A673 (cell line): ENCODE data around the gene MIER2. TPM values are rescaled to one million over a fixed set of nuclear protein-coding genes. Genes with fewer than 3 reads are reported as not detected.

Source experiments
- BruUV-seq: library from RNA; stranded (reverse); fragments of 400-500 nt; replicated peaks from 2 replicates; lab custom pipeline; 2021; lab: Mats Ljungman, UMichigan
- CTCF ChIA-PET: fragments of 300-600 bp; sonication (Branson Sonifier 250); formaldehyde crosslinking; loops from one replicate; lab custom pipeline; 2022; ENCODE audit warnings: antibody characterized with exemption; lab: Charles Lee
- POLR2A ChIA-PET: fragments of 300-600 bp; sonication (Branson Sonifier 250); formaldehyde crosslinking; loops from one replicate; lab custom pipeline; 2022; ENCODE audit warnings: antibody characterized with exemption; ENCODE audit not compliant: low non-redundant PET; lab: Charles Lee
- DNase-seq: peaks from one replicate; pipeline ENCODE4 v3.0.0-alpha.2; 2015; ENCODE audit warnings: low spot score
- H3K27ac ChIP-seq: fragments of 200-600 bp; sonication (generic); 2 replicates; pipeline ENCODE4 v1.5.1; 2016; ENCODE audit warnings: mixed run types, low read depth, mild to moderate bottlenecking, mixed read lengths, antibody characterized with exemption, low read length; ENCODE audit not compliant: poor library complexity, severe bottlenecking
- H3K27me3 ChIP-seq: fragments of 200-600 bp; sonication (generic); replicated peaks from 2 replicates; pipeline ENCODE4 v1.6.1; 2017; ENCODE audit warnings: mixed run types, low read depth, mild to moderate bottlenecking, mixed read lengths, antibody characterized with exemption, low read length; ENCODE audit not compliant: insufficient read depth, poor library complexity
- H3K36me3 ChIP-seq: fragments of 200-600 bp; sonication (generic); 2 replicates; pipeline ENCODE4 v1.6.1; 2016; ENCODE audit warnings: mixed run types, mild to moderate bottlenecking, mixed read lengths, antibody characterized with exemption, low read length; ENCODE audit not compliant: insufficient read depth, poor library complexity, severe bottlenecking
- H3K4me1 ChIP-seq: fragments of 200-600 bp; sonication (generic); 2 replicates; pipeline ENCODE4 v1.6.1; 2017; ENCODE audit warnings: mixed run types, mild to moderate bottlenecking, mixed read lengths, antibody characterized with exemption, low read length; ENCODE audit not compliant: insufficient read depth, poor library complexity, severe bottlenecking
- H3K4me3 ChIP-seq: fragments of 200-600 bp; sonication (generic); 2 replicates; pipeline ENCODE4 v1.5.1; 2016; ENCODE audit warnings: low read depth, mixed run types, mild to moderate bottlenecking, mixed read lengths, low read length; ENCODE audit not compliant: poor library complexity, severe bottlenecking
- H3K9me3 ChIP-seq: fragments of 200-600 bp; sonication (generic); 2 replicates; pipeline ENCODE4 v1.6.1; 2016; ENCODE audit warnings: mixed run types, low read depth, mild to moderate bottlenecking, mixed read lengths, antibody characterized with exemption, low read length; ENCODE audit not compliant: poor library complexity, severe bottlenecking
- CTCF ChIP-seq: fragments of 300-800, 200-600 bp; sonication (generic); conservative IDR thresholded peaks from 2 replicates; pipeline ENCODE4 v1.5.1; 2017; ENCODE audit warnings: low read depth, mild to moderate bottlenecking, antibody characterized with exemption, low read length, moderate library complexity, mixed read lengths
- EZH2 ChIP-seq: fragments of 200-600 bp; sonication (generic); IDR thresholded peaks from 2 replicates; pipeline ENCODE4 v1.6.1; 2017; ENCODE audit warnings: borderline replicate concordance, low read depth, mild to moderate bottlenecking, mixed read lengths, antibody characterized with exemption, low read length; ENCODE audit not compliant: poor library complexity, severe bottlenecking
- intact Hi-C: fragments of 100-400 bp; cut with micrococcal nuclease; formaldehyde crosslinking; loops from one replicate; pipeline ENCODE4 v1.10.0; 2022; ENCODE audit not compliant: unreplicated experiment
- total RNA-seq: library from RNA; stranded (reverse); gene quantifications from 2 replicates; pipeline ENCODE4 v1.2.3, GENCODE V29; 2021

The MIER2 gene
- total RNA-seq, 1 experiment from 2014 or later: 47.8 TPM

GRCh38 chr19:364496-365287, 20.1 kb upstream of the MIER2 start:
- H3K27ac ChIP-seq: no peak overlapping the region
- ChIA-PET CTCF (no interaction called here), POLR2A (no interaction called here)
- no peak for TF ChIP-seq EZH2
- TF ChIP-seq CTCF: no peak
- no peaks in the 10 kb centered on the region for H3K9me3 ChIP-seq
- H3K4me1 ChIP-seq: no peaks in the 10 kb centered on the region
- no peak overlapping the region for H3K4me3 ChIP-seq
- no TSS peak for BruUV-seq
- H3K36me3 ChIP-seq: no peaks in the 10 kb centered on the region
- intact Hi-C loops: no loop called here
- DNase-seq: no peak
- H3K27me3 ChIP-seq: no peaks in the 10 kb centered on the region

GRCh38 chr19:362683-363082, 18.1 kb upstream of the MIER2 start:
- DNase-seq: no peak
- TF ChIP-seq CTCF (no peak), EZH2 (no peak)
- no peak overlapping the region for H3K27ac ChIP-seq
- POLR2A ChIA-PET: no interaction called here
- H3K27me3 ChIP-seq: no peaks in the 10 kb centered on the region
- intact Hi-C loops: no loop called here
- H3K4me3 ChIP-seq: no peak overlapping the region
- no peaks in the 10 kb centered on the region for H3K9me3 ChIP-seq
- CTCF ChIA-PET: no interaction called here
- no peaks in the 10 kb centered on the region for H3K36me3 ChIP-seq
- peaks cover 10% of the 10 kb centered on the region for H3K4me1 ChIP-seq
- BruUV-seq: no TSS peak

GRCh38 chr19:362154-362553, 17.6 kb upstream of the MIER2 start:
- CTCF ChIA-PET: no interaction called here
- Histone ChIP-seq H3K27ac (no peak overlapping the region), H3K4me1 (peaks cover 10% of the 10 kb centered on the region), H3K27me3 (no peaks in the 10 kb centered on the region), H3K36me3 (no peaks in the 10 kb centered on the region), H3K4me3 (no peak overlapping the region), H3K9me3 (no peaks in the 10 kb centered on the region)
- TF ChIP-seq EZH2 (no peak), CTCF (no peak)
- no TSS peak for BruUV-seq
- intact Hi-C loops: no loop called here
- POLR2A ChIA-PET: interaction anchor here (0.5 kb wide), 1 partner anchor 76 kb away, joined by 4 read pairs; no protein-coding TSS in a partner anchor
- no peak for DNase-seq
